HG02852 (cell line): ENCODE data around the gene LMO1.

Experiments used
- ATAC-seq: cut with Tn5 transposase; IDR thresholded peaks from one replicate; pipeline ENCODE4 v1.9.1; 2021; ENCODE audit warnings: mild to moderate bottlenecking, moderate library complexity; ENCODE audit not compliant: unreplicated experiment

LMO1 gene

DNA sequence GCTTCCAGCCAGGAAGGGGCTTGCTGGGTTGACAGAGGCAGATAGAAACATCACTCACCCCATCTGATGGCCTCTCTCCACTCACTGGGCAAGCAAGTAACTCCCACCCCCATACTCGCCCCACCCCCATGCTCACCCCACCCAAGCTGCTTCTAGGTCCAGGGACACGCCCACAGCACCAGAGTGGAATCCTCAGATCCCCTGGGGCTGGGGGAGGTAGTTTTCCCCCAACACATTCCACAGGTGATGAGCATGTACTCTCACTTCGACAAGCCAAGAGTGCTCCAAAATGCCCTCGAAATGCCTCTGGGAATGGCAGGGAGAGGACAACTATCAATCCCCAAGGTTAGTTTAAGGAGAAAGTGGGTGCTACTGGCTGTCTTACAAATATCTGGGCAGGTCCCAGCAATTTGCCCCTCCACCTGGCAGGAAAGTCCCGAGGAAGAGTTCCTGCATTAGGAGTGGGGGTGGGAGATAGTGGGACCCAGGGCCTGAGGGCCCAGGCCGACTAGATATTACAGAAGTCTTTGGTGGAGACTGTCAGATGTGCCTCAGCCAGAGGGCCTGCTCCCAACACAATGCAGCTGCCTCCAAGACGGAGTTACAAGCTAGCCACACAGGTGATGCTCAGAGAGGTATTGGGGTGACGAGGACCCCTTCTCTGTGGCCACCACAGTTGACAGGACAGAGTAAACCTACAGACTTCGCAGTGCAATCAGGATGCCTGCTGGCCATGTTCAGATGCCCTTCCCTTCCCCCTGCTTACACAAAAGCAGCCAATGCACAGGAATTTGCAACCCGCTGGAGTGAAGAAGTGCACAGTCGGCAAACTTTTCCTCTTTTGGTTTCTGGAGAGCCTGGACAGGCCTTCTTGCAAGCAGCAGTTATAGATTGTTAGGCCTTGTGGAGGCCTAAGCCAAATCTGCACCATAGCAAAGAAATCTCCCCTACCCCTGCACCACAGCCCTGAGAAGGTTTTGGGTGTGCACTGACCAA is 2.9 kb upstream of the LMO1 start:
- ATAC-seq: no peak

GRCh38 chr11:8265681-8266241 is 2.1 kb upstream of the LMO1 start:
- no peak for ATAC-seq

DNA sequence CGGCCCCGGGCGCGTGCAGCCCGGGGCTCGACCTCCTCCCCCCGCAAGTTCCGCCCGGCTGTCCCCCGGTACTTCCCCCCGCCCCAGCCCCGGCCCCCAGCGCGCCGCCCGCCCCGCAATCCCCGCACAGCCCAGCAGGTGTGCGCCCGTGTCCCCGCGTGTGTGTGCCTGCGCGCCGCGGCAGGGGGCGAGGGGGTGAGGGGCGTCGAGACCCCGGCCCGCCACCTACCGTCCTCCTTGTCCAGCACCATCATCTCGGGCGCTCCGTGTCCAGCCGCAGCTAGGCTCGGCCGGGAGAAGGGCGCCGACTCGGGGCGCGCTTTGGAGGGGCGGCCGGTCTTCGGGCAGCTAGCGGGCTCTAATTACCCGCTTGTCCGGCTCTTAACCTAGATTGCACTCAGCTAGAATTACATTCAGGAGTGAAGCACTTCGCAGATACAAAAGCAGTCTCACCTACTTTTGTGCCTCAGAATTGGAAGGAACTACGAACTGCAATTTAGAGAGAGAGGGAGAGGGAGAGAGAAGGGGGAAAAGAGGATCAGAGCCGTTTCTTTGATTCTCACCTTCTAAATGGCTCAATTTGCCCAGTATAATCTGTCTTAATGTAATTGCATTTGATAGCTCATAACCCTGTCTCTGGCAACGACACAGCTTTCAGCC is 439 bp downstream of the LMO1 start:
- no peak for ATAC-seq

GRCh38 chr11:8262552-8263108 is 1.0 kb downstream of the LMO1 start:
- no peak for ATAC-seq

DNA sequence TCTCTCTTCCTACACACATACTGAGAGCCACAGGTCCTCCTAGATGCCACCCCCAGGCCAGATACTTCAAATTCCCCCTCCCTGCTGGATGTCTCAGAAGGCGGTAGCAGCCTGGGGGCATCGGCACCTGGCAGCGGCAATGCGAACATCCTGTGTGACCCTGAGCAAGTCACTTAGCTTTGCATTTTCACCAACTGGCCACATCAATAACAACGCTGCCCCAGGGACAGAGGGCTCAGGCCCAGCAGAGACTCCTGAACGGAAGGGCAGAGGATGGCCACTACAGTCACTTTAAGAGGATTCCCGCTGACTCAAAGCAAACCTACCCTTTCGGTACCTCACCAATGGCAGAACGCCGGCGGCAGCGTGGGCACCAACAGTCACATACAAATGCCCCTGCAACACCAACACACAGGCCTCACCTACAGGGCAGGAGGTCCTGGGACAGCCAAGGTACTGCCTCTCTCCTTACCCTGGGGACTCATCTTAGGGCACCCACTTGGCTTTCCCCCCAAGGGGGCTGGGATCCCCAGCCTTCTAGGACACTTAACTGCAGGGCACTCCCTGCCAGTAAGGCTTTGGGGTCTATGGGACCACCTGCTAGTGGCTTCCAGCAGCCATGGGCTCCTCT is 1.6 kb downstream of the LMO1 start:
- no peak for ATAC-seq

DNA sequence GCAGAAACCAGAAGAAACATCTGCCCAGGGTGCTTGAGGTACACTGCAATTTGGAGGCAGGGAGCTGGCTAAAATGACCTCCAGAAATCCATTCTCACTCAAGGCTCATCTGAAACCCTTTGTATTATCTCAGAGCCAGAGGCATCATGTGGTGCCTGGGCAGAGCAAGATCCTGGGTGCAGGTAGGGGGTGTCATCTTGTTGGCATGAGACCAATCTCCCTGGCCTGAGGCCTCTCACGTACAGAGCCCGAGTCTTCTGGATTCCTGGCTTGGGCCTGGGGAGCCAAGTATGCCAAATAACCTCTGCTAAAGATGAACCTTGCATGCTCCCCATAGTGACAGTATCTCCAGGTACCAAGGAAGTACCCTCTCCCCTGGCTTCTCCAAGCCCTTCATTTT is 2.4 kb downstream of the LMO1 start:
- ATAC-seq: no peak

- ATAC-seq: no peak
Measured at GRCh38 chr11:8260202-8260966, 3.3 kb downstream of the LMO1 start.

GRCh38 chr11:8259306-8259959 is 4.2 kb downstream of the LMO1 start:
- no peak for ATAC-seq

DNA sequence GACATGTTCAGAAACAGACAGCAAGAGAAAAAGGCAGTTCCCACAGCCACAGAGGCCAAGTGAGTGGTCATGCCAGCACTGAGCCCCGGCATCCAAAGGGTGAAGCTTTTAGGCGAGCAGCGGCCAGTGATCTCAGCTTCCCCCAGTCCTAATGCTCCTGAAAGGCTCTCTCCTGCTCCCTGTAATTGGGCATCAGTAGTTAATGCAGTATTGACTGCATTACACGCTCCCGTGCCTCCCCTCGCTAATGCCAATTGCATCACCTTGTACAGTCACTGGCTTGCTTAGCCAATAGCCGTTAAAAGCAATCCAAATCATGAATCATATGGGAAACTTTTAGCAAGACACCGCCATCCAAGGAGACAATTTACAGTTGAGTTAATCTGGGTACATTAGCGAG is 4.9 kb downstream of the LMO1 start:
- no peak for ATAC-seq

DNA sequence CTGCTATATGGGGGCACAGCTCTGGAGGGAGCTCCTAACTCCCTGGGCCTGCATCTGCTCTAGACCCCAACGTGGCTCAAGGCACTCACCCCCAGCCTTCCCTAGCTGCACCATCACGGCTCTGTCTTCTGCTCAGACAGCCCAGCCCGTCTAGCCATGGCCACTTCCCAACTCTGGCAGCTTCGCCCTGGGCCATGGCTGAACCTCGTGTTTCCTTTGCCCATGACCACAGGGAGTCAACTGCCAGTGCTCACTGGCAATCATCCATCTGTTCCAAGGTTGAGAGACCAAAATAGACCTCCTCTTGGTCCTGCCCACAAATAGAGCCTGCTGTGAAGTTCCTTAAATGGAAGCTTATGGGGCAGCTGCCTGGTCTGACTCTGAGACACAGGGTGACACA is 5.4 kb downstream of the LMO1 start:
- no peak for ATAC-seq

DNA sequence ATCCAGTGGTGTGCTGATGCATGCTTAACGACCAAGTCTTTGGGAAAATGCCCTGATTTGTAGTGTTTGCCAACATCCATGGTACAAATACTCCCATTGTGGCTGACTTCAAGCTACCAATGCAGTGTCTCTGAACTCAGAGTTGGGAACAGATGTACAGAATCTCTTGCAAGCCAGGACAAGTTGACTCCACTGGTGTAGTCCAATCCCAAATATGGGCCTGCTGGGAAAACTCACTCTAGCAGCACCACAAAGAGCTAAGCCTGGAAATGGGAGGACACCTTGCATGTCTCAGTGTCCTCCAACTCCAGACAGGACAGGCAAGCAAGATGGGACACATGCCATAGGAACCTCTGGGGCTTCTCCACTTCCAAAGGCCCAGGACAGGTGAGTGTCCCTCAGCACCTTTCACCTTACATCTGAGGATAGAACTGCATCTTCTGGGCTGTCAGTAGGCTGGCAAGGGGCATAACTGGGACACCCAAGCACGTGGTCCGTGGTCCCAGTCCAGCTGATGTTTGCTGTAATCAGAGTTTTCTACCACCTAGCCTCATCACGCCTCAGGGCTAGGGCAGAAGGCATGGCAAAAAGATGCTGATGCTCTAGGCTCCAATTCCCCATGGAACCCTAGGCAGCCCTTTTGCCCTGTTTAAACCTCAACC is 6.5 kb downstream of the LMO1 start:
- ATAC-seq: no peak

- ATAC-seq: no peak
Measured at GRCh38 chr11:8256271-8257002, 7.2 kb downstream of the LMO1 start.

- no peak for ATAC-seq
Measured at GRCh38 chr11:8253566-8253965, 10.1 kb downstream of the LMO1 start.

- ATAC-seq: no peak
Measured at GRCh38 chr11:8252946-8253345, 10.7 kb downstream of the LMO1 start.

- ATAC-seq: no peak
Measured at GRCh38 chr11:8252388-8252787, 11.3 kb downstream of the LMO1 start.

DNA sequence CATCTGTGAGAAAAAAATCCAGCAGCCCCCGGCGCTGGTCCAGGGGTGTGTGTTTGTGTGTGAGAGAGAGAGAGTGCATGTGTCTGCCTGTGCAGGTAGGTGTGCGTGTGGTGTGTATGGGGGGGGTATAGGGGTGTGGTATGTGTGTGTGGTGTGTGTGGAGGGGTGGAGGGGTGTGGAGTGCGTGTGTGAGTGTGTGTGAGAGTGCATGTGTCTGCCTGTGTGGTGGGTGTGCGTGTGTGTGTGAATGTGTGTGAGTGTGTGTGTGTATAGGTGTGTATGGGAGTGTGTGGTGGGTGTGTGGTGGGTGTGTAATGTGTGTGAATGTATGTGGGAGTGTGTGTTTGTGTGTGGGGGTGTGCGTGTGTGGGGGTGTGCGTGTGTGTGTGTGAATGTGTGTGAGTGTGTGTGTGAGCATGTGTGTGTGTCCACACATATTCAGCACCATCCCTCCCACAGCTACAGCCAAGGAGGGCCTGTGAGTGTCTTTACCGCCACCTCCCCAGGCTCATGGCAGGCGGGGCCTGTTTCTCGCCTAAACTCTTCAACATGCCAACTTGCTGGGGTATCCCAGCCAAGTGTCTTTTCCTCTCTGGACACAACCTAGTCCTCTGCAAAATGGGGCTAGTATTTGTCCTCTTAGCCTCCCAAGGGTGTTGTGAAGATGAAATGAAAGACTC is 11.9 kb downstream of the LMO1 start:
- ATAC-seq: no peak

GRCh38 chr11:8250981-8251615 is 12.6 kb downstream of the LMO1 start:
- ATAC-seq: no peak

DNA sequence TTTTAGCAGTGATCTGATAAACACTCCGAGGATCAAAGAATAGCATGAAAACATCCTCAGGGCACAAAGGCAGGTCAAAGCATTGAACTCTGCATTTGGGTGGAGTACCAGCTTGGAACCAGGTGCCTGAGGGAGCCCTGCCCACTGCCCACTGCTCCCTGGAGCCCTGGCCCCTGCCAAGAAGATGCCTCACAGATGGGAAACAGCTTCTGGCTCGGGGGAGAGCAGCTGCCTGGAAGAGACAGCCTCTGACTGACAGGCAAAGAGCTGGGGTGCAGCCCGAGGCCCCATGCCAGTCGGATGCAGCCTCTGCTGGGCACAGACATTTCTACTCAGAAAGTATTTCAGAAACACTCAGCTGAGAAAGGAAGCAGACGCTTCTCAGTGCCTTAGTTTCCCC is 13.2 kb downstream of the LMO1 start:
- ATAC-seq: no peak
